ENCODE data around the gene CALCOCO2.

- TF ChIP-seq CTCF (IDR thresholded peaks at IDR 0.05): no peak
- TF ChIP-seq POLR2A (IDR thresholded peaks at IDR 0.05): no peak
Measured at GRCh38 chr17:48912476-48912875, 81.6 kb downstream of the CALCOCO2 start.

Data from Peyer's patch (tissue), 4 donors.